GM21825 (cell line): Measurements from ENCODE around the gene TMEM144.

Experiments used
- ATAC-seq: cut with Tn5 transposase; IDR thresholded peaks from one replicate; pipeline ENCODE4 v1.9.1; 2021; ENCODE audit warnings: mild to moderate bottlenecking, moderate library complexity; ENCODE audit not compliant: unreplicated experiment

TMEM144 gene

DNA sequence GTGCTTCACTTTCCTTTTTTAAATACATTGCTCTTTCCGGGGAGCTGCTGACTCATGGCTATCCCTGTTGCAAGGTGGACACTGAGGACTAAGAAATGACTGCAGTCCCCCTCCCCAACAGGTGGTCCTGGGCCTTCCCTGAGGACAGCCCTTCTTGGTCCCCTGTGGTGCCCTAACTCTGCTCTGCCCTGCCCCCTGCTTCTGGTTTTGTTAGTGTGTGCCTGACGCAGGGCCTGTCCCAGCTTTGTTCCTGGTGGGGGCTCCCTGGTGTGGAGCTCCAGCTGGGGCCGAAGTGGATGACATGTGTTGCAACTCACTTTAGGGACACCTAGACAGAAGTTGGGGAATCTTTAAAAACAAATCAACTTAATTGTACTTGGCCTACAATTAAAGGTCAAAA, 81.9 kb downstream of the TMEM144 start:
- ATAC-seq = no peak

DNA sequence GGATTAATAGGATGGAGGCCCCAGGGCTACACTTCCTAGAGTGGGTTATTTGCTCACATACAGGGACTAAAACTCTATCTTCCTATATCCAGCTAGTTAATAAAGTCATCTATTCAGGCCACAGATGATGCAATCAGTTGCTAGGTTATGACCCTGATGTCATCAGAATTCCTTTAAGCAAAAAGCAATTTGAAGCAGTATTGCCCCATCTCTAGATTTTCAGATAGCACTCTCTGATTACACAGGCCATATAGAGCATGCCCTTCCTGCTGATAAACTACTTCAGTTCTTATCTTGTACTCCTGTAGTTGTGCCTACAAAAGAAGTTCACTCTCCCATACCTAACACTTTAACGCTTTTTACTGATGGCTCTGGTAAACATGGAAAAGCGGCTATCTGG, 84.8 kb downstream of the TMEM144 start:
- ATAC-seq = no peak

DNA sequence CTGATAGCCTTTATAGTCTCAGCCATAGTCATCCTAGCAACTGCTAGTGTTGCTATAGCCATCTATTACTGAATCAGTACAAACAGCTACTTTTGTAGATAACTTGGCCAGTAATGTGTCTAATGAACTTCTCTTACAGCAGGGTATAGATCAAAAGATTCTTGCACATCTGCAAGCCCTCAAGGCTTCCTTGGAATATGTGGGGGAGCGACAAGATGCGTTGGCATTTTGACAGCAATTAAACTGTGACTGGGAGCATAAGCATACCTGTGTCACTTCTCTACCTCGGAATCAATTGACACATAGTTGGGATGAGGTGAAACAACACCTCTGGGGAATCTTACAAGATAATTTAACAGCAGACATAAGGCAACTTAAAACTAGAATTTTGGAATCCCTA, 87.6 kb downstream of the TMEM144 start:
- ATAC-seq = no peak

DNA sequence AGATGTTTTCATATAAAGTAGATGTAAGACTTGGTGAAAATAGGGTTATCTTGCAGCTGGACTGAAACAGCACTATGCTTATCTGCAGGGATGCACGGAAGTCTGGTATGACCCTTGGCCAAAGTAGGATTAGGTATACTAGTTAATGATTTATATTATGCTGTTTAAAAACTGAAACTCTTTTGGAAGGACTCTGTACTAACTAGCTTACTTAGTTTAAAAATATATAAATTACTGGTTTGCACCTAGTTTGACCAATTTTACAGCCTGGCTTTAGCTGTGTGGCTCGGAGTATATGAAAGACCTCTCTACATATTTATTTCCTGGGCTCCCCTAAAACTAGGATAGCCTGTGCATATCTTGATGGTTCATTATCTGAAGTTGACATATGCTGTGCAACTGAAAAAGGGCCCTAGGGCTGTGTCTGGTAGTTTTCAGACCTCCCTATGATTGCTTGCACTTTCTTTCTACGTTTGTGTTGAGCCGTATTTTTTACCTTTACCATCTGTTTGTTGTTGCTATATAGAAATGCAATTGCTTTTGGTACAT, 89.2 kb downstream of the TMEM144 start:
- no peak for ATAC-seq

DNA sequence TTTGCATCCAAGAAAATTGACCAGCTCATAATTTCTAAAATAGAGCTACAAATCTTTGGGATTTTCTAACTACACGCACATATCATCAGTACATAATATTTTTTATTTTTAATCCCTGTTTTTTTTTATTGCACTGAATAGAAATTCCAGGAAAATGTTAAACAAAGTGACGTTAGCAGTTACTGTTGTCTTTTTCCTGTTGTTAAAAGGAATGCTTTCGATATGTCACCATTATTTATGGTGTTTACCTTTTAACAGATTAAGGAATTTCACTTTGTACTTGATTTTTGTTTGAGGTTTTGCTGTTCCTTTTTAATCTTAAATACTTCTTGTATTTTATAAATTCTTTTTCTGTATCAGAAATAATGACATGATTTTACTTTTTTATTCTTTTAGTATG, 89.7 kb downstream of the TMEM144 start:
- ATAC-seq = no peak

DNA sequence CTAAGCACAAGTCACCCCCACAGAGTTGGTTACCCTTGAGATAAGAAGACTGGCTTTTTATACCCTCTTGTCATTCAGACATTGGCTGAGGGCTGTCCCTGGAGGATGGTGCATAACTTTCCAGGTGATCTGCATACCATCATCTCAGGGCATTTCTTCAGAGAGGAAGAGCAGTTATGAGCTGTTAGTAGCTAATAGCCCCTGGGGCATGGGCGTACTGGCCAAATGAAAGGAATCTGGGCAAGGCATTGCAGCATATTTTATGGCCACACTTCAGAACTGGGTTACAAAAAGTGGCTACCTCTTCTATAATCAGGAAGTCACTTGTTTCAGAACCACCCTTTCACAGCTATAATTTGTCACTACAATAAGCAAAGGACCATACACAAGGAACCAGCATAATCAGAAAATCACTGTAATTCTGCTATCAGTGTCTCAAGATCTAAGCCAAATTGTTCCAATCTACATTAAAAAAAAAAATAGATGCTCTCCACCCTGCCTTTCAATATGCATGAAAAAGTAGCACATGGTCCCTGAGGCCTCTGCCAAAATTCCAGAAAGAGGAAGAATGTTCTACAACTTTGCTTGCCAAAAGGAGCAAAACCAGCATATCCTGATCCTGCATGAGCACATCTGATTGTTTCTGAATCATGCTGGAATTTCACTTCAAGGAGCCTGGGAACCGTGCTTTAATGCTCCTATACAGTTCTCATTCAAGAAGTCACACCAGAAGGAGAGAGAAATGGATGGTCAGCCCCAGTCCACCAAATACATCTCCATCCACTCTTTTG, 92.0 kb downstream of the TMEM144 start:
- no peak for ATAC-seq

DNA sequence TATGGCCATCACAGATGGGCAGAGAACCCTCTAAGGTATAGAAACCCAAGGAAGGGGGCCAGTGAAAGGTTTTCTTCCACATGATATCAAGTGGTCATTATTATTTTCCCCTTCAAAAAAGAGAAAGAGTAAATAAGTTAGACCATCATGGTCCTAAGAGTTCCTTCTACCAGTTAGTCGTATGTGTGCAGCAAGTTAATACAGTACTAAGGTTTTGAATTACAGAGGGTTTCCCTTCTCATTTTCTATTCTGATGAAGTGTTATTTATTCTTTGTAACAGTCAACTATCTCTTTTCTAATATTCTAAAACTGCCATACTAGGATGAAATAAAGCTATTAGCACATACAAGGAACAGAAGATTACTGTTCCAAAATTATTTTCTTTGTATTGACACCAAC, 94.4 kb downstream of the TMEM144 start:
- ATAC-seq = no peak
